D341Med (cell line): ENCODE measurements around the gene CNOT6.
A peak's percentile ranks its signal among the peaks of the same experiment; 100 is the strongest.
"Not testable (repeated sequence)": the region's sequence is repeated elsewhere in the genome, so short reads cannot be mapped to it uniquely, and the experiment has no call there.

Source experiments
- DNase-seq: peaks from one replicate; pipeline ENCODE4 v3.0.0; 2012; ENCODE audit warnings: low spot score

Gene CNOT6

DNA sequence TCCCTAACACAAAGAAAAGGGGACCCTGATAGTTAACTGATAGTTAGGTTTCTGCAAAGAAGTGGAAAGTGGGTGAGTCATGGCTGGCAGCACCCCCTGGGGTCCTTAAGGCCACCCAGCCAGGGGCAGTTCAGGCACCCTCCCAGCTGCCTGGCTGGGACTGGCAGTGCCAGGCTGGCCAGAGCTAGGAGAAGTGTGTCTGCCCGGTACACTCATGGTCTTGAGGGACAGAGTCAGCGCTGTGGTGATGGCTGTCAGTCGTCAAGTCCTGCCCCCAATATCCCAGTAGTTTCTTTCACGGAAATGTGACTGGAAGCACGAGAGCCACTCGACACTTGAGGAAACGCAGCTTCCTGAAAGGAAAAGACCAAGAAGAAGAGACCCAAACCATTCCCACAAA is 22.3 kb upstream of the CNOT6 start:
- DNase-seq: no peak

DNA sequence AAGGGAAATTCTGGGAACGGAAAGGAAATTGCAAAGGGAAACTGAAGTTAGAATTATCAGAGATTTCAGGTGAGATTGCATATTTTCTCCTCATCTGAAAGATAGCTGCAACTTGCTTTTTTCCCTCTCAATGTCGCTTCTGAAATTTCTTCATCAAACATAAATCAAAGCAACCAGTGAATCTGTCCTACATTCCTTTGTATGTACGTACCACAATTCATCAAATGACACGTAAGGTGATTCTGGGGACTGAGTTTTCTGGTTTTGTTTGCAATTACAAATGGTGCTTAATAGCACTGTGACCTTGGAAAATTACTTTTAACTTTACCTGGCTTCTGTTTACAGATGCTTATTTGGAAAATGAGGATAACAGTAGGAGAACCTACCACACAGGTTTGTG is 21.9 kb upstream of the CNOT6 start:
- no peak for DNase-seq

GRCh38 chr5:180473386-180473785 is 20.8 kb upstream of the CNOT6 start:
- DNase-seq: not testable (repeated sequence)

- no peak for DNase-seq
Measured at GRCh38 chr5:180474569-180474968, 19.6 kb upstream of the CNOT6 start.

- DNase-seq: not testable (repeated sequence)
Measured at GRCh38 chr5:180475969-180476524, 18.1 kb upstream of the CNOT6 start.

- DNase-seq: no peak
Measured at GRCh38 chr5:180484813-180485212, 9.4 kb upstream of the CNOT6 start.

- no peak for DNase-seq
Measured at GRCh38 chr5:180486636-180487149, 7.5 kb upstream of the CNOT6 start.

DNA sequence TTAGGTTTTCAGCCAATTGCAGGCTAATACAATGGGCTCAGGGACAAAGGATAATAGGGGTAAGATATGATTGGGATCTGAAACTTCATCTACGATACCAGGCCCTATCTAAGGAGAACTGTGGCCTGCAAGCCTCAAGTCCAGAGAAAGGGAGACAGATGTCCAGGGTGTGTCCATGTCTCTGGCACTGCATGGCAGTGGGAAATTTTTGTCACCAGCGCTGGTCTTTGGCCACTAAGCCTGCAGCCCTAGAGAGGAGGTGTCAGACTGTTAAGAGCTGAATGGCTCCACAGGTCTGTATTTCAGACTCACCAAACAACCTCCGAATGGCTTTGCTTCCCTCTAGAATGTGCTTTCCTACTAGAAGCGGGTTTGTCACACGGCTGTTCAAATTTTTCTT is 6.6 kb upstream of the CNOT6 start:
- DNase-seq: no peak

DNA sequence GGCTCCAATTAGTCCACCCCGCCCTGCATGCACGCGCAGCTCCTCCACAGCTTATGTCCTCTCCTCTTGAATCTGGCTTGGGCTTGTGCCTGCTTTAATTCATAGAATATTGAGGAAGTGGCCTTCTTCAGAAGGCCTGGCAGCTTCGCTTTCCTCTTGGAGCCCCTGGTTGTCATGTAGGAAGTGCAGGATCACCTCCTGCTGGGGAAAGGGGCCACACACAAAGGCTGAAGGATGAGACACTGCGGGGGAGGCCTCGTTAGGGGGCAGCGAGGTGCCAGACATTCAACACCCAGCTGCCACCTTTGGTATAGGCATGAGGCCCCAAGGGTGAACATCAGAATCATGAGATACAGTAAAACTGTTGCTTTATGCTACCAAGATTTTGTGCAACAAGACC is 2.7 kb upstream of the CNOT6 start:
- peak; percentile 43 for DNase-seq

GRCh38 chr5:180492226-180492903 is 1.8 kb upstream of the CNOT6 start:
- no peak for DNase-seq

DNA sequence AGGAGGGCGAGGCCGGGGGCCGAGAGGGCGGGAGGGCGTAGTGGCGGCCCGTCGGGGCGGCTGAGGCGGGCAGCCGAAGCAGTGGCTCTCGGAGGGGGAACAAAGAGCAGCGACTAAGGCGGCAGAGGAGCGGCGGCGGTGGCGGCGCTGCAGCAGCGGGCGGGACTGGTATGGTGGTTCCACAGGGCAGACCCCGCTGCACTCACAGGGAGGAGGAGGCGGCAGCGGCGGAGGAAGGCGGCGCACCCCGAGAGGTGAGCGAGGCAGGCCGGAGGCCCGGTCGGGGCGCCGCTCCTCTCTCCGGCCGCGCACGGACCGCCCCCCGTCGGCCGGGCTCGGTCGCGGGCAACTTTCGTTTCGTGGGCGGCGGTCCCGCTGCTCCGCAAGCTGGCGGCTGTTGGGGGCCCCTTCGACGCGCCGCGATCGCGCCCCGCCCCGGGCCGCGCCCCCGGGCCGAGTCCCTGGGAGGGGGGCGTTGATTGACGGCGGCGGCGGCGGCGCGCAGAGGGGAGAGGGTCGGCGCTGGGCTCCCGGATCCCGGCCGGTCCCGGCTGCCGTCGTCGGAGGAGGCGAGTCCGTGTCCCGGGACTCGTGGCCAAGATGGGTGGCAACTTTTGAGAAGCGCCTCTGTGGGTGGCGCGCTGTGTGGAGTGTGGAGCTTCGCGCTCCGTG is 467 bp downstream of the CNOT6 start:
- peak; percentile 70 for DNase-seq

- no peak for DNase-seq
Measured at GRCh38 chr5:180495292-180495691, 1.1 kb downstream of the CNOT6 start.

- no peak for DNase-seq
Measured at GRCh38 chr5:180495991-180496741, 2.0 kb downstream of the CNOT6 start.

GRCh38 chr5:180496806-180497205 is 2.6 kb downstream of the CNOT6 start:
- not testable (repeated sequence) for DNase-seq

DNA sequence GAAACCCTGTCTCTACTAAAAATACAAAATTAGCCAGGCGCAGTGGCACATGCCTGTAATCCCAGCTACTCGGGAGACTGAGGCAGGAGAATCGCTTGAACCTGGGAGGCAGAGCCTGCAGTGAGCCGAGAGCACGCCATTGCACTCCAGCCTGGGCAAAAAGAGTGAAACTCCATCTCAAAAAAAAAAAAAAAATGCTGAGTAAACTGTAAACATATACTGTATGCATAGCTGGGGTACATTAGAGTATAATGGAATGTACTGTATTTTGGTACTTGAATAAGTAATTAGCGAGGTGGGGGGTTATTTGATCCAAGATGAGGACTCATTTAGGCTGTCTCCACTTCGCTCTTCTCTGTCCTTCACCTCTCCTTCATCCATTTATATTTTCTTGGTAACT is 3.7 kb downstream of the CNOT6 start:
- not testable (repeated sequence) for DNase-seq

DNA sequence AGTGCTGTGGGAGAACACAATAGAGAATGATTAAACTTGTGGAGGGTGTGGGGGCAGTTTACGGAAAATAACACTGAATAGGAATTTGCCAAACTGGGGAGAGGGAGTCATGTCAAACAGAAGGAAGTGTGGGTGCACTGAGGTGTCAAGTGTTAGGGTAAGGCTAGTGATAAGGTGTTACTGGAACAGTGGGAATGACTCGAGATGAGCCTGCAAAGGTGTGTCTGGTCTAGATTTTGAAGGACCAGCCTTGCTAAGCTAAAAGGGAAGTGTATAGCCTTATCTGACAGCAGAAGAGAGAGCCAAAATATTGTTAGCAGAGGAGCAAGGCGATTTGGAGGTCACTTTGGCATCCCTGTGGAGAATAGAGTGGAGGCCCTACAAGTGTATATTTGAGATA is 4.2 kb downstream of the CNOT6 start:
- no peak for DNase-seq

- DNase-seq: no peak
Measured at GRCh38 chr5:180499684-180500083, 5.5 kb downstream of the CNOT6 start.

GRCh38 chr5:180500300-180500699 is 6.1 kb downstream of the CNOT6 start:
- DNase-seq: not testable (repeated sequence)

- no peak for DNase-seq
Measured at GRCh38 chr5:180507661-180508060, 13.5 kb downstream of the CNOT6 start.

- DNase-seq: no peak
Measured at GRCh38 chr5:180515294-180515693, 21.1 kb downstream of the CNOT6 start.

GRCh38 chr5:180515974-180516373 is 21.8 kb downstream of the CNOT6 start:
- not testable (repeated sequence) for DNase-seq

GRCh38 chr5:180516440-180516839 is 22.3 kb downstream of the CNOT6 start:
- no peak for DNase-seq

DNA sequence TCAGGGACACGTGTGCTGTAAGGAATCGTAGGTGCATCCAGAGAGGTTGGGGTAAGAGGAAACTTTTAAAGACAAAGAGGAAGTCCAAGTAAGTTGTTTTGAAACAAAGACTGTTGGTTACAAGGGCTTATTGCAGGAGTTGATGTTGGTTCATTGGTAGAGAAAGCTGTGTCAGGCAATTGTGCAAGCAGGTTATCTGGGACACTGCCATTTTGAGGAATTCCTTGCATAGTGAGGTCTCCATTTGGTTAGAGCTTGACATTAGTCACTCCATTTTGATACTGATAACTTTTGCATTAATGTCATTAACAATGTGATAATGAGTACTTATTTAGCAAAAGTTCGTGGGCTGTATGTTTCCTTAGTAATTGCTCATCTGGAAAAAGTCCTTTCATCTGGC is 24.9 kb downstream of the CNOT6 start:
- DNase-seq: no peak
